Measurements from ENCODE around the gene SENP8. TPM values are rescaled to one million over a fixed set of nuclear protein-coding genes. Genes with fewer than 3 reads are reported as not detected.

Gene SENP8
- 4.8 TPM for total RNA-seq

DNA sequence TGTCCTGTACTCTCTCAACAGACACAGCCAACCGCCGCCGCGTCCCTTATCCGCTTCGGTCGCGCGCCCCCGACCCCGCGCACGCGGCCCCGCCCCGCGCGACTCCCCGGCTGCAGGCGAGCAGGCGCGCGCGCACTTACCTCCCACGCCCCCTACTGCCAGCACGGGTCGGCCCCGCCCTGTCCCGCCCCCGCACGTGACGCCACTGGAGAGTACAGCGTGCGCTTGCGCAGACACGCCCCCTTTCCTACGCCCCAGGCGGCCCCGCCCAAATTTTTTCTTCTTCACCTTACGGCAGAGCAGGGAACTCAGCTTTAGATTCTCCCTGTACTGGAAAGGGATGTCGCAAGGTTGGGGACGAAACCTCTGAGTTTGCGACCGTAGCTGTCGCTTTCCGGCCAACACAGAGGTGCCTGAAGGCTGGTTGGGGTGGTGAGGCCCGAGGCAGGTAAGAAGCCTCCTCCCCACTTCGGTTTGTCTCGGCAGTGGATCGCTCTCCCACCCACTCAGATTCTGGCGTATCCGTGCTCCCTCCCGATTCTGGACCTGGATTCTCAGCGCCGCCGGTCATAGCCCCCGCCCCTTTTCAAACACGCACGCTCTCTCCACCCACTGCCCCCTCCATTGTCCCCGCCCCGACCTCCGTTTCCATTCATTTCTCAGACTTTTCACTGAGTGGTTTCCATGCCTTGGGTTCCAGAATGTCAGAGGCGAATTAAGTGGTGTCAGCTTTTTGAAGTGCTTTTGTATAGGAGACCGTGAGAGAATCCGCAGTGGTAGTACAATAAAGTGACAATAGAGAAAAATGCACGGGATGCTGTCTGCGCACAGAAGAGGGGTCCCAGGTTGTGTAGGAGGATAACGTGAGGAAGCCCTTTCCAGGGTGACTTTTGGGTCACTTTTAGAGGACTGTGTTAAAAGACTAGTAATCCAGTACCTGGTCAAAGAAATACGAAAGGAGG lies at the start of gene SENP8, which contains the start of gene MYO9A:
SENP8 (plus strand) TSS at position 387 of the 962 bp plus-strand sequence. CDS start 21,221 bp downstream, outside the sequence.
MYO9A (minus strand) TSS at position 134 of the 962 bp plus-strand sequence. CDS start 71,587 bp downstream, outside the sequence.

Other genes starting within 250 kb of the SENP8 start
- 120 TPM for gene MYO9A, start 253 bp upstream of the SENP8 start, total RNA-seq
- gene GRAMD2A, start 79.4 kb downstream of the SENP8 start, total RNA-seq: 0.66 TPM
- 884 TPM for gene PKM, start 112.8 kb downstream of the SENP8 start, total RNA-seq
- gene PARP6, start 154.2 kb downstream of the SENP8 start, total RNA-seq: 71.6 TPM
- 23.9 TPM for gene CELF6, start 201.8 kb downstream of the SENP8 start, total RNA-seq